Tibial nerve (tissue), 4 donors: ENCODE results near the gene PHACTR4. TPM values are rescaled to one million over a fixed set of nuclear protein-coding genes. Genes with fewer than 3 reads are reported as not detected.

Experiments
- DNase-seq, 2 donors: peaks; one replicate each; pipeline ENCODE4 v3.0.0-alpha.2; 2019; ENCODE audit warnings: low spot score in 2 of 2
- H3K27ac ChIP-seq, 4 donors: fragments of 200-600 bp; sonication (generic) in 3 of 4; one replicate each; pipeline ENCODE4 v1.5.1; 2017 to 2019; ENCODE audit warnings: mild to moderate bottlenecking in 1 of 4
- H3K27me3 ChIP-seq, 2 donors: fragments of 200-600 bp; sonication (generic) in 1 of 2; one replicate each; pipeline versions ENCODE4 v1.5.1 to v1.6.0; 2017 to 2019
- H3K36me3 ChIP-seq, 3 donors: fragments of 200-600 bp; sonication (generic); one replicate each; pipeline ENCODE4 v1.5.1; 2018 to 2019
- H3K4me1 ChIP-seq, 4 donors: fragments of 200-600 bp; sonication (generic) in 3 of 4; one replicate each; pipeline ENCODE4 v1.5.1; 2017 to 2019
- H3K4me3 ChIP-seq, 4 donors: fragments of 200-600 bp; sonication (generic) in 3 of 4; one replicate each; pipeline ENCODE4 v1.5.1; 2017 to 2019; ENCODE audit warnings: mild to moderate bottlenecking in 1 of 4, moderate library complexity in 1 of 4
- H3K9me3 ChIP-seq, 4 donors: fragments of 200-600 bp; sonication (generic) in 3 of 4; one replicate each; pipeline ENCODE4 v1.5.1; 2017 to 2019
- CTCF ChIP-seq, 5 experiments: fragments of 200-600 bp in 3 of 5; fragments of 450-650 bp in 2 of 5; sonication (generic) in 3 of 5; IDR thresholded peaks; one replicate each; pipeline ENCODE4 v1.5.1; 2016 to 2019; ENCODE audit warnings: antibody characterized with exemption in 5 of 5, mild to moderate bottlenecking in 3 of 5, moderate library complexity in 2 of 5
- EP300 ChIP-seq, 2 donors: sonication (generic); formaldehyde crosslinking; IDR thresholded peaks; one replicate each; pipeline ENCODE4 v1.6.1; 2017; ENCODE audit warnings: antibody characterized with exemption in 2 of 2, mild to moderate bottlenecking in 1 of 2
- POLR2A ChIP-seq, 2 donors: fragments of 450-650 bp; IDR thresholded peaks; one replicate each; pipeline ENCODE4 v1.6.1; 2017; ENCODE audit warnings: antibody characterized with exemption in 2 of 2, mild to moderate bottlenecking in 2 of 2, moderate library complexity in 2 of 2
- WGBS, 2 donors: methylation state at CpG; one replicate each; pipeline ENCODE4 v1.1.5; 2018; 5-methylcytosine and 5-hydroxymethylcytosine counted together
- total RNA-seq, 4 donors: library from RNA; depleted of rRNA; stranded (reverse); fragments of >200 nt; gene quantifications; one replicate each; pipeline ENCODE4 v1.1.0, GENCODE V29; 2016

The PHACTR4 gene
- total RNA-seq, 4 donors from 2014 or later, result 25.1 to 38.7 (median 33.6) TPM

GRCh38 chr1:28480308-28480707 is 110.8 kb downstream of the PHACTR4 start:
- H3K9me3 ChIP-seq, result no peaks in the 10 kb centered on the region
- no peaks in the 10 kb centered on the region for H3K4me1 ChIP-seq
- TF ChIP-seq POLR2A (IDR thresholded peaks at IDR 0.05) (no peak), CTCF (IDR thresholded peaks at IDR 0.05) (no peak), EP300 (IDR thresholded peaks at IDR 0.05) (no peak)
- no peak for DNase-seq
- 92 to 95% methylated on average over 5 of the region's 5 CpGs for WGBS, 2 donors
- no peaks in the 10 kb centered on the region for H3K27me3 ChIP-seq
- H3K36me3 ChIP-seq, result peaks cover 0 to 96% (median 22%) of the 10 kb centered on the region in 3 donors
- no peak overlapping the region for H3K4me3 ChIP-seq
- H3K27ac ChIP-seq, result no peak overlapping the region

- no peak for TF ChIP-seq CTCF (IDR thresholded peaks at IDR 0.05)
- no peak for TF ChIP-seq POLR2A (IDR thresholded peaks at IDR 0.05)
- TF ChIP-seq EP300 (IDR thresholded peaks at IDR 0.05), result no peak
- no peak overlapping the region for H3K27ac ChIP-seq
- no peaks in the 10 kb centered on the region for H3K4me1 ChIP-seq
- 58 to 94% methylated on average over 3 of the region's 3 CpGs for WGBS, 2 donors
- DNase-seq, result no peak
- no peak overlapping the region for H3K4me3 ChIP-seq
- H3K9me3 ChIP-seq, result no peaks in the 10 kb centered on the region
- peaks cover 0 to 94% (median 22%) of the 10 kb centered on the region in 3 donors for H3K36me3 ChIP-seq
- no peaks in the 10 kb centered on the region for H3K27me3 ChIP-seq
These were observed 112.6 kb downstream of the PHACTR4 start for GRCh38 chr1:28482138-28482537.

- Histone ChIP-seq H3K27ac (no peak overlapping the region), H3K9me3 (no peaks in the 10 kb centered on the region), H3K4me1 (no peaks in the 10 kb centered on the region), H3K27me3 (no peaks in the 10 kb centered on the region), H3K4me3 (no peak overlapping the region), H3K36me3 (peaks cover 0 to 89% (median 20%) of the 10 kb centered on the region in 3 donors)
- no peak for DNase-seq
- WGBS, 2 donors, result 95 to 96% methylated on average over 2 of the region's 2 CpGs
- TF ChIP-seq POLR2A (IDR thresholded peaks at IDR 0.05) (no peak), CTCF (IDR thresholded peaks at IDR 0.05) (no peak), EP300 (IDR thresholded peaks at IDR 0.05) (no peak)
These were observed 113.2 kb downstream of the PHACTR4 start for GRCh38 chr1:28482702-28483101.

GRCh38 chr1:28494737-28495136 is 125.2 kb downstream of the PHACTR4 start:
- peaks cover 0 to 99% (median 6%) of the 10 kb centered on the region in 3 donors for H3K36me3 ChIP-seq

GRCh38 chr1:28499553-28499952 is 130.0 kb downstream of the PHACTR4 start:
- Histone ChIP-seq H3K9me3 (no peaks in the 10 kb centered on the region), H3K27me3 (no peaks in the 10 kb centered on the region), H3K27ac (no peak overlapping the region), H3K36me3 (peaks cover 0 to 56% (median 6%) of the 10 kb centered on the region in 3 donors), H3K4me1 (no peaks in the 10 kb centered on the region), H3K4me3 (no peak overlapping the region)
- TF ChIP-seq CTCF (IDR thresholded peaks at IDR 0.05), result no peak
- TF ChIP-seq POLR2A (IDR thresholded peaks at IDR 0.05), result no peak
- TF ChIP-seq EP300 (IDR thresholded peaks at IDR 0.05), result no peak
- WGBS, 2 donors, result 89 to 91% methylated on average over 4 of the region's 4 CpGs
- DNase-seq, result no peak

More at GRCh38 chr1:28494737-28495136, 125.2 kb downstream of the PHACTR4 start:
- no peaks in the 10 kb centered on the region for H3K27me3 ChIP-seq
- H3K4me1 ChIP-seq, result no peaks in the 10 kb centered on the region
- H3K27ac ChIP-seq, result no peak overlapping the region
- WGBS, 2 donors, result 90 to 96% methylated on average over 1 of the region's 1 CpG
- H3K4me3 ChIP-seq, result no peak overlapping the region
- no peaks in the 10 kb centered on the region for H3K9me3 ChIP-seq
- TF ChIP-seq CTCF (IDR thresholded peaks at IDR 0.05), result no peak
- no peak for TF ChIP-seq EP300 (IDR thresholded peaks at IDR 0.05)
- TF ChIP-seq POLR2A (IDR thresholded peaks at IDR 0.05), result no peak
- no peak for DNase-seq
